Testis (tissue), 3 donors: ENCODE measurements around the gene OCA2. TPM values are rescaled to one million over a fixed set of nuclear protein-coding genes. Genes with fewer than 3 reads are reported as not detected.

Experiments used
- DNase-seq: peaks from one replicate; pipeline ENCODE4 v3.0.0-alpha.2; 2019
- H3K27ac ChIP-seq, 2 donors: fragments of 200-600 bp; sonication (generic); one replicate each; pipeline ENCODE4 v1.5.1; 2019
- H3K27me3 ChIP-seq: fragments of 200-600 bp; sonication (generic); one replicate; pipeline ENCODE4 v1.5.1; 2019
- H3K36me3 ChIP-seq: fragments of 200-600 bp; sonication (generic); one replicate; pipeline ENCODE4 v1.5.1; 2017; ENCODE audit warnings: low read depth; ENCODE audit errors: missing control alignments
- H3K4me1 ChIP-seq: fragments of 200-600 bp; sonication (generic); one replicate; pipeline ENCODE4 v1.5.1; 2019
- H3K4me3 ChIP-seq, 2 donors: fragments of 200-600 bp; sonication (generic); one replicate each; pipeline ENCODE4 v1.5.1; 2017 to 2019
- H3K9me3 ChIP-seq: fragments of 200-600 bp; sonication (generic); one replicate; pipeline ENCODE4 v1.5.1; 2017
- POLR2A ChIP-seq: fragments of 450-650 bp; IDR thresholded peaks from one replicate; pipeline ENCODE4 v1.6.1; 2017; ENCODE audit warnings: antibody characterized with exemption, mild to moderate bottlenecking, moderate library complexity
- WGBS, 2 donors: methylation state at CpG; one replicate each; pipeline ENCODE4 v1.1.5; 2018; 5-methylcytosine and 5-hydroxymethylcytosine counted together
- intact Hi-C: fragments of 100-400 bp; cut with DNase I; formaldehyde crosslinking; loops from one replicate; pipeline ENCODE4 v1.15.1; 2023; ENCODE audit warnings: low total_unique reads
- polyA plus RNA-seq: library from polyadenylated mRNA; stranded (reverse); fragments of 350-450 nt; fragmentation: Illumina TruSeq; extraction: RNeasy Lipid Tissue Mini Kit (QIAGEN cat#74804); gene quantifications from one replicate; pipeline ENCODE4 v1.2.3, GENCODE V29; 2014; ENCODE audit warnings: low read depth, low replicate concordance; ENCODE audit not compliant: insufficient read depth
- total RNA-seq, 2 donors: library from RNA; depleted of rRNA; stranded (reverse); fragments of >200 nt; gene quantifications; one replicate each; pipeline ENCODE4 v1.2.3, GENCODE V29; 2016
- TF ChIP-seq, protein P1 (sequence below), 3 experiments: fragments of 450-650 bp in 2 of 3; fragments of 200-600 bp in 1 of 3; sonication (generic) in 1 of 3; IDR thresholded peaks; one replicate each; pipeline ENCODE4 v1.5.1; 2016 to 2019; ENCODE audit warnings: antibody characterized with exemption in 3 of 3, mild to moderate bottlenecking in 2 of 3, moderate library complexity in 1 of 3

The OCA2 gene
- total and polyA plus RNA-seq, 3 donors from 2014 or later: 2.6 to 7.2 (median 4.5) TPM

DNA sequence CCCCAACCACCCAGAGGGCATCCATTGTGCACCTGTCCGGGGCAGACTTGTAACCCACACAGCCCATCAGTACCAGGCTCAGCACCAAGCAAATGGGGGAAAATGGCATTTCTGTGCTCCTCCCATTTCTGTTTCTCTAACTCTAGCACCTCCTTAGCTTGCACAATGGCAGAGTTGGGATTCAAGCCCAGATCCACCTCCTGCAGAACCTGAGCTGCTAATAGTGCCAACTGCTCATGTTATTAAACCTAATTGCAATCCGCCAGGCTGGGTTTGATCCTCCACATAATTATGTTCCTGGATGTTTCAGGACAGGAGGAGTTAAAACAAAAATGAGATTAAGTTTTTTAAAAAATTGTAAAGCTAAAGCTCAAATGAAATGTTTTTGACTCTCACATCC is 235.0 kb downstream of the OCA2 start:
- Histone ChIP-seq H3K27ac (no peak overlapping the region), H3K27me3 (no peaks in the 10 kb centered on the region), H3K4me1 (no peaks in the 10 kb centered on the region), H3K36me3 (no peaks in the 10 kb centered on the region), H3K9me3 (no peaks in the 10 kb centered on the region), H3K4me3 (no peak overlapping the region)
- TF ChIP-seq POLR2A: no peak
- TF ChIP-seq, protein P1, sequence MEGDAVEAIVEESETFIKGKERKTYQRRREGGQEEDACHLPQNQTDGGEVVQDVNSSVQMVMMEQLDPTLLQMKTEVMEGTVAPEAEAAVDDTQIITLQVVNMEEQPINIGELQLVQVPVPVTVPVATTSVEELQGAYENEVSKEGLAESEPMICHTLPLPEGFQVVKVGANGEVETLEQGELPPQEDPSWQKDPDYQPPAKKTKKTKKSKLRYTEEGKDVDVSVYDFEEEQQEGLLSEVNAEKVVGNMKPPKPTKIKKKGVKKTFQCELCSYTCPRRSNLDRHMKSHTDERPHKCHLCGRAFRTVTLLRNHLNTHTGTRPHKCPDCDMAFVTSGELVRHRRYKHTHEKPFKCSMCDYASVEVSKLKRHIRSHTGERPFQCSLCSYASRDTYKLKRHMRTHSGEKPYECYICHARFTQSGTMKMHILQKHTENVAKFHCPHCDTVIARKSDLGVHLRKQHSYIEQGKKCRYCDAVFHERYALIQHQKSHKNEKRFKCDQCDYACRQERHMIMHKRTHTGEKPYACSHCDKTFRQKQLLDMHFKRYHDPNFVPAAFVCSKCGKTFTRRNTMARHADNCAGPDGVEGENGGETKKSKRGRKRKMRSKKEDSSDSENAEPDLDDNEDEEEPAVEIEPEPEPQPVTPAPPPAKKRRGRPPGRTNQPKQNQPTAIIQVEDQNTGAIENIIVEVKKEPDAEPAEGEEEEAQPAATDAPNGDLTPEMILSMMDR (IDR thresholded peaks at IDR 0.05): no peak
- intact Hi-C loops: no loop called here
- 97% methylated on average over 2 of the region's 2 CpGs for WGBS, 2 donors
- no peak for DNase-seq

DNA sequence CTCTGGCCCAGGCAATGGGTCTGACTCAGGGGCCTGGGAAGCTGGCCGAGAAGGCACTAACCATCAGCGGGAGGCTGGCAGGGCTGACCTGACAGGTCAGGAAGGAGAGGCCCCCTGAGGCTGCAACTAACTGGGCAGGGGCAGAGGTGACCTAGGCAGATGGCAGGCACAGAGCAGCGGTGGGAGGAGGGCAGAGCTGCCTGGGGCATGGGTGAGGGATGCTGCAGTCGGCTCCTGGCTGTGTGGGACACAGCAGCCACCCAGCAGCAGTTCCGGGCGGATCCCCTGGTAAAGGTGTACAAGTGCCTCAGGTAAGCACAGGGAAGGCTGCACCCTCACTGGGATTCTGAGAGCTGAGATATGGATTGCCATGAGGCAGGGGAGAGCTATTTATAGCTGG is 236.1 kb downstream of the OCA2 start:
- intact Hi-C loops: no loop called here

DNA sequence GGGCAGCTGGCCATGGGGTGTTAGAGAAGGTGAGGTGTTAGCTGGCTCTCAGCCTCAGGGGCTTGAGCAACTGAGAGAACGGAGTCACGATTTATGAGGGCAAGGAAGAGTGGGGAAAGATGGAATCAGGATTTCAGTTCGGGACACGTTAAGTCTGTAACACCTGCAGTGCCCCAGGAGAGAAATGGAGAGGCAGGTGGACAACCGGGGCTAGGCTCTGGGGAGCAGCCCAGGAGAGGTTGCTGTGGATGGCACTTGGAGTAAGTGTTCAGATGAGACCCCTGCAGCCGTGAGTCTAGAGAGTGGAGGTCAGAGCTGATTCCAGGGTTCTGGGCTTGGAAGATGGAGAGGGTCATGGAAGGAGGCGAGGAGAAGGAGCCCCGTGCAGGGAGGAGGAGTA is 237.9 kb downstream of the OCA2 start:
- H3K4me1 ChIP-seq: no peaks in the 10 kb centered on the region
- no peak for DNase-seq
- H3K27ac ChIP-seq: no peak overlapping the region
- intact Hi-C loops: no loop called here
- H3K36me3 ChIP-seq: no peaks in the 10 kb centered on the region
- H3K9me3 ChIP-seq: no peaks in the 10 kb centered on the region
- 89 to 91% methylated on average over 8 of the region's 8 CpGs for WGBS, 2 donors
- TF ChIP-seq, protein P1 (IDR thresholded peaks at IDR 0.05): no peak
- no peak for TF ChIP-seq POLR2A
- no peak overlapping the region for H3K4me3 ChIP-seq
- H3K27me3 ChIP-seq: no peaks in the 10 kb centered on the region

More for the DNA sequence above, 236.1 kb downstream of the OCA2 start:
- Histone ChIP-seq H3K27me3 (no peaks in the 10 kb centered on the region), H3K9me3 (no peaks in the 10 kb centered on the region), H3K4me3 (no peak overlapping the region), H3K27ac (no peak overlapping the region), H3K4me1 (no peaks in the 10 kb centered on the region), H3K36me3 (no peaks in the 10 kb centered on the region)
- no peak for TF ChIP-seq POLR2A
- TF ChIP-seq, protein P1 (IDR thresholded peaks at IDR 0.05): no peak
- 77 to 92% methylated on average over 4 to 6 of the region's 6 CpGs for WGBS, 2 donors
- DNase-seq: no peak

DNA sequence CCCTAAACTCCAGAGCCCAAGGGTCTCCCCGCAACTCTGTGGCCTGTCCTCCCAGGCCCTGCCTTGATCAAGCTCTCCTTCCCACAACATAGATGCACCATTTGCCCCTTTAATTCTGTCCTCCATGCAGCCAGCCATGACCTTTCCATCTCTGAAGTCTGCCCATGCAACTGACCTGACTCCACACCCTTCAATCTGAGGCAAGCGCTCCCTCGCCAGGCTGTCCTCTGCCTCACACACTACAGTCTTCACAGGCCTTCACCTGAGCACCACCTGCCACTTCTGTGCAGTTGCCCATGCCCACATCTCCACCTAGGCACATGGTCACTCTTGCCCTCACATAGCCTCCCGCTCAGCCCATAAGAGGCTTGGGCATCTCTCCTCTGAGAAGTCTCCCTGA is 244.0 kb downstream of the OCA2 start:
- WGBS, 2 donors: 99 to 100% methylated on average over 4 of the region's 4 CpGs
- Histone ChIP-seq H3K4me3 (no peak overlapping the region), H3K9me3 (no peaks in the 10 kb centered on the region), H3K36me3 (no peaks in the 10 kb centered on the region), H3K27me3 (no peaks in the 10 kb centered on the region), H3K4me1 (no peaks in the 10 kb centered on the region), H3K27ac (no peak overlapping the region)
- no peak for DNase-seq
- no peak for TF ChIP-seq POLR2A
- TF ChIP-seq, protein P1 (IDR thresholded peaks at IDR 0.05): no peak
- intact Hi-C loops: no loop called here

DNA sequence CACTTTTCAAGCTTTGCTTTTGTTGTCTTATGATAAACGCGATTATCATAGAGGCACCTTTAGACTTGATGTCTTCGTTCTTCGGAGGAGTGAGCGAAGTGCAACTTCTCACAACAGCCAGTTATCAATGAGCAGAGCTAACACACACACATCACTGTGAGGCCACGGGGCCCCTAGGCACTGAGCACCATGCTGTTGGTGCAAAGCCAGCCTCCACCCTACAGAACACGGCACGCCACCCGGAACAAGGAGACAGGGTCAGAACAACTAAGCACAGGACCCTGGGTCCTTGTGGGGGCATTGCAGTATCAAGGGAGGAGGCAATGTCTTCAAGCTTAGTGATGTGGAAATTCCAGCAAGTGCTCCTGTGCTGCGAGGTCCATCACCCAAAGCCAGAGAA is 244.5 kb downstream of the OCA2 start:
- no peak for DNase-seq
- WGBS, 2 donors: 95% methylated on average over 10 of the region's 10 CpGs
- Histone ChIP-seq H3K4me3 (no peak overlapping the region), H3K27ac (no peak overlapping the region), H3K4me1 (no peaks in the 10 kb centered on the region), H3K27me3 (no peaks in the 10 kb centered on the region), H3K36me3 (no peaks in the 10 kb centered on the region), H3K9me3 (no peaks in the 10 kb centered on the region)
- TF ChIP-seq, protein P1 (IDR thresholded peaks at IDR 0.05): no peak
- no peak for TF ChIP-seq POLR2A
- intact Hi-C loops: no loop called here
